Stimulated activated naive CD8-positive, alpha-beta T cell treated with anti-CD3 and anti-CD28 coated beads, Interleukin-15, Interleukin-2, amounts not matched to agents 100 U/mL and 50 U/mL, for 24 hours (primary cell): ENCODE results near the gene CPTP.

ENCODE experiments used
- ATAC-seq: fragments of 150-1000 bp; cut with Tn5 transposase; one replicate; pipeline ENCODE4 v1.10.0; 2021
- DNase-seq: peaks from one replicate; pipeline ENCODE4 v3.0.0; 2021

The CPTP gene

GRCh38 chr1:1336446-1336845 lies 11.8 kb downstream of the CPTP start:
- DNase-seq (no peak), ATAC-seq (no peak)

GRCh38 chr1:1336931-1337792 lies 12.6 kb downstream of the CPTP start:
- DNase-seq (no peak), ATAC-seq (no peak)

DNA sequence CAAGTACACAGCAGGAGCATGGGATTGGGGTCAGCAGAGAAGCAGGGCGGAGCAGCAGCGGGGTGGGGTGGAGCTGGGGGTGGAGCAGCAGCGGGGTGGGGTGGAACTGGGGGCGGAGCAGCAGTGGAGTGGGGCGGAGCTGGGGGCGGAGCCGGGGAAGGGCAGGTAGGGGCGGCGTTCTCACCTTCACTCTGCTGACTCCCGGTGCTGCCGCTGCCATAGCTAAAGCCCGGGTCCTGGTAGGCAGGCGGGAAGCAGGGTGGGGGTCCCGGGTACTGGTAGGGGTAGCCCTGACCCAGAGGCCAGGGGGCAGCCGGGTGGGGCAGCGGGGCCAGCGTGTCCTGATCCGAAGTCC lies 13.2 kb downstream of the CPTP start:
- no peak for ATAC-seq
- peak; percentile 65 for DNase-seq

- ATAC-seq (no peak), DNase-seq (no peak)
These were observed 13.7 kb downstream of the CPTP start for GRCh38 chr1:1338278-1338677.

DNA sequence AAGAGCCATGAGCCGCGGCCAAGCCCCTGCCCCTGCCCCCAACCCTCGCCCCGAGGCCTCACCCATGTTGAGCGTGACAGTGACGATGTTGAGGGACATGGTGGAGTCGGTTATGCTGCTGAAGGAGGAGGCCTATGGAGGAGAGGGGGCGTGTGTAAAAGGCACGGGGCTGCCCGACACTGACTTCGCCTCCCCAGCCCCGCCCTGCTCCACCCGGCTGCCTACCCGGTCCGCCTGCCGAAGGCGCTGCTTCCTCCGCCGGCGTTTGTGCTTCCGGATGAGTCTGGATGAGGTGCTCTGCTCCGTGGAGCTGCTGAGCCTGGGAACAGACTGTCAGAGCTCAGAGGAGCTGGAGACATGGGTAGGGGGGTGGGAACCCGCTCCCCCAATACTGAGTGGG lies 15.6 kb downstream of the CPTP start:
- ATAC-seq (no peak), DNase-seq (no peak)

DNA sequence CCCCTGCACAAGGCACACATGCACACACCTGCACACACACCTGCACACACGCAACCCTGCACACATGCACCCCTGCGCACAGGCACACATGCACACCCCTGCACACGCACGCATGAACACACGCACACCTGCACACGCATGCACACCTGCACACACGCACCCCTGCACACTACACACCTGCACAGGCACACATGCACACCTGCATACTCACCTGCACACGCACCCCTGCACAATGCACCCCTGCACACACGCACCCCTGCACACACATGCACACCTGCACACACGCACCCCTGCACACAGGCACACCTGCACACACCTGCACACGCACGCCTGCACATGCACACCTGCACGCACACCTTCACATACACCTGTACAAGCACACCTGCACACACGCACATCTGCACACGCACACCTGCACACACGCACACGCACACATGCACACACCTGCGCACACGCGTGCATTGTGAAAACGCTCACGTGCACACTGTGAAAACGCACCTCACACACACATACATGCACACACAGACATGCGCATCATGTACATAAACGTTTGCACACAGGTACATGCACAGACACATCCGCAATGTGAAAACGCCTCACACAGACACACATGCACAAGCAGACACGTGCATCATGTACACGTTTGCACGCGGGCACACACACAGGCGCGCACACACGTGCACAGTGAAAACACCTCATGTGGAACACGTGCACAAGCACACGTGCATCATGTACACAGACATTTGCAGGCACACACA lies 16.4 kb downstream of the CPTP start:
- no peak for ATAC-seq
- no peak for DNase-seq

GRCh38 chr1:1341549-1342021 lies 17.0 kb downstream of the CPTP start:
- ATAC-seq (no peak), DNase-seq (no peak)

DNA sequence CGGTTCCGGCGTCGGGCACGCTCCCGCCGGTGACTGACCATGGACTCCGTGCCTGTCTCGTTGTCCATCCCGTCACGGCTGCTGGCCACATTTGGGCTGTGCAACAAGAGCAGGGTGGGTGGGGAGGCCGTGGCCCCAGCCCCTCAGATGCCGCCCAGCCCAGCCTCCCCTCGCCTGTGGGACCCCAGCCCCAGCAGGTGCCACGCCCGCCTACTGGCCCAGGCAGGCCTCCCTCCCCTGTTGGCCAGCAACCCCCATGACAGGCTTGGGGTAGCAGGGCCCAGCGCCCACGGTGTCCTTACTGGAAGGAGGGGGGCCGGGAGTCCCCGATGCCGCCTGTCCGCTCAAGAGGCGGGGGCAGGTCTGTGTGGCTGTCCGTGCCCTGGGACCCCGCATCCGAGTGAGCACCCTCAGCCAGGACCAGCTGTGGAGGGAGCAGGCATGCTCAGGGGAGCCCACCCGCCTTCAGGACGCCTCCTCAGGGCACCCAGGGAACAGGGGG lies 17.5 kb downstream of the CPTP start:
- DNase-seq (no peak), ATAC-seq (no peak)

- DNase-seq (no peak), ATAC-seq (no peak)
These were observed 18.0 kb downstream of the CPTP start for GRCh38 chr1:1342584-1343115.

GRCh38 chr1:1343811-1344421 lies 19.3 kb downstream of the CPTP start:
- ATAC-seq: no peak
- DNase-seq: no peak

GRCh38 chr1:1344655-1345361 lies 20.2 kb downstream of the CPTP start:
- DNase-seq: peak; percentile 69
- ATAC-seq: peak; percentile 77

- ATAC-seq (no peak), DNase-seq (no peak)
These were observed 20.8 kb downstream of the CPTP start for GRCh38 chr1:1345384-1345783.

GRCh38 chr1:1345860-1346500 lies 21.4 kb downstream of the CPTP start:
- no peak for DNase-seq
- no peak for ATAC-seq

DNA sequence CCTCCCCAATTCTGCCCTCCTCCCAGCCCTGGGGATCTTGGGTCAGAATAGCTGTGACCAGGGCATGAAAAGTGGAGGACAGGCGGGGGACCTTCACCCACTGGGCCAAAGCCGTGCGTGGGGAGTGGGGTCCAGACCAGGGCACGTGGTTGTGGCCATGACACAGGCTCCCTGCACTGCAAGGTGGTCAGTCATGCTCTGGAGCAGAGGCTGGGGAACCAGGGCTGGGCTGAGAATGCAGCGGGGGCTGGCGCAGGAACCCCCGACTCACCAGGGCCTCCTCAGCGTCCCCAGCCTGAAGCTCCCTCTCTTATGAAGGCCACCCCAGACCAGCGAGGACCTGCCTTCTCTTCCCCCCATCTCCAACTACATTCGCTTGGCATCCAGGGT lies 21.9 kb downstream of the CPTP start:
- ATAC-seq: no peak

DNA sequence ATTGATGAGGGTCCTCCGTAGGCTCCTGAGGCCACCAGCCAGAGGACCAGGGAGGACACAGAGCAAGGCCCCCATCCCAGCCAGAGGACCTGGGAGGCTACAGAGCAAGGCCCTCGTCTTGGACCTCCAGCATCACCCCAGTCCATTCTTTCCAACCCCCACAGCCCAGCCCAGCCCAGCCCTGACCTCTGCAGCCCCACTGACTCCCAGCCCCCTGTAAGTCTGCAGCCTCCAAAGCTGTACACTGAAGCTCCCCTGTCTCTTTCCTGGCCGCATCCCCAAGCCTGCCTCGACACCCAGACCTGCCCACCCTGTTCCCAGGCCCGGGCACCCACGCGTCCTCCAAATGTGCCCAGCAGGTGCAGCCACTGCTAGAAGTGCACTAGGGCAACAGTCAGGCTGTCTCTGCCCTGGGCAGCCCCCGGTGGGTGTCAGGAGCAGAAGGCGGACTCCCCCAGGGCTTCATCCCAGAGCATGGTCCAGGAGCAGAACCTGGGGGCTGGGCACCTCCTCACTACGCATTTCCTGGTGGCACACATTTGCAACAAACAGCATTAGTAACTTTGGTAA lies 22.5 kb downstream of the CPTP start:
- ATAC-seq: no peak
- no peak for DNase-seq

More for the DNA sequence above, 21.9 kb downstream of the CPTP start:
- no peak for DNase-seq

- DNase-seq: no peak
These were observed 23.2 kb downstream of the CPTP start for GRCh38 chr1:1347663-1348419.

DNA sequence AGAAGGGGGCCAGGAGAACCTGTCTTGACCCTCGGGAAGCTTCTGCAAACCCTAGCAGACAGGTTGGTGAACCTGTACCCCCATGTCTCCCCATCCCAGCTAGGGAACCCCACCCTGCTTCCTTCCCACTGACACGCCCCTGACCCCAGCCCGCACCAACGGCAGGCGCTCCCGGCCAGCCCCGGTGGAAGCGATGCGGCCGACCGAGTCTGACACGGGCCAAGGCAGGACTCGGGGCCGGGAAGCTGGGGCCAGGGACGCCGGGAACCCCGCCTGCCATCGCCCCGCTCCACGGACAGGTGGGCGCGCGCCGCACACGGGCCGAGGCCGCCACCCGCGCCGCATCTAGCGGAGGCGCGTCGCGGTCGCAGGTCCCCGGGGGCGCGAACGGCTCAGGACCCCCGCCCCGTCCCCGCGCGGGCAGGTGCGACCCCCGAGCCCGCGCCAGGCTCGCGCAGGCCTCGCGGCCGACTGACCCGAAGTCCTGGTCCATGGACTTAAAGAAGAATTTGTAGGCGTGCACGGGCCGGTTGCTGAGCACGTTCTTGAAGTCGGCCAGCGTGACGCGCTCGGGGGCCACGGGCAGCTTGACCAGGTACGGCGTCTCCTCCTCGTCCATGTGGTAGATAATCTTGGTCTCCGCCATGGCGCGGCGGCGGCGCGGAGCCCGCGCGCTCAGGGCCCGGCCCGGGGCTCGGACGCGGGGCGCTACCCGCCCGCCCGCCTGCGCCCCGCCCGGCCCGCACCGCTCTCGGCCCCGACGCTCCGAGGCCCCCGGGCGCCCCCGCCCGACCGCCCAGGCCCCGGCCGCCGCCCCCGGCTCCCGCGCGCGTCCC lies 24.0 kb downstream of the CPTP start:
- peak; percentile 17 for ATAC-seq

More at GRCh38 chr1:1347663-1348419, 23.2 kb downstream of the CPTP start:
- no peak for ATAC-seq

DNA sequence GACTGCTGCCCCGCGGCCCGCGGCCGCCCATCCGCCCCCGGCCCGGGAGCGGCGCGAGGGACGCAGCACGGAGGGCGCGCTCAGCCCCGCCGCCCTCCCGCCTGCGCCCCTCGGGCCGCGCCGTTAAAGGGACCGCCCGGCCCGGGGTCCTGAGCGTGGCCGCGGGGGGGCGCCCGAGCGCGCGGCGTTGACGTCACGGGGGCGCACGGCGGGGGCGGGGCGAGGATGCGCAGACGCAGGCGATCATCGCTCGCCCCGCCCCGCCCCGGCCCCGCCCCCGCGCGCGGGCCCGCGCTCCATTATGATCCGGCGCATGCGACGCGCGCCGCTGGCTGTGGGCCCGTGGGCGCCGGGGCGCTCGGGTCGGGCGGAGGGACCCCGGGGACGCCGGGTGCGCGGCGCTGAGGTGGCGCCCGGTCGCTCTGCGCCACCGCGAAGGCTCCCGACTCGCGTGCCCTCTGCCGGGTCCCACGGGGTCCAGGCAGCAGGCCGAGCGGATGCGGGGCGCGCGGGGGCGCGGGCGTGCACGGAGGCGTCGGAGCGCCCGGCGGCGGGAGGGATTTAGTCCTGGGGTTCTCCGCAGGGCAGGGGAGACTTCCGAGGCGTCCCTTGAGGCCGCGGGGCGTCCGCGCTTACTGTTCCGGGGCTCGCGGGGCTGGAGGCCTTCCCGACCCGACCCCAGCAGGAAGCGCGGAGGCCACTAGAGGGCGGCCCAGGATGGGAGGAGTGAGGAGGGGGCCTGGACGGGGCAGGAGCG lies 24.8 kb downstream of the CPTP start, which contains the start of gene DVL1:
TSS of gene DVL1 (minus strand) at position 163 of the 757 bp plus-strand sequence. CDS start 353 bp downstream, outside the sequence.
- DNase-seq: peak; percentile 82
- ATAC-seq: peak; percentile 74

More for the DNA sequence above, 24.0 kb downstream of the CPTP start:
- DNase-seq: no peak
